TTC549 (cell line): ENCODE measurements around the gene USP7.

Experiments used
- FAIRE-seq: peaks from 2 replicates; lab custom pipeline; 2012; peaks lifted over from hg19 to GRCh38; lab: Jason Lieb, UNC

The USP7 gene

GRCh38 chr16:8899709-8900317, 63.9 kb downstream of the USP7 start:
- FAIRE-seq: no peak

GRCh38 chr16:8898660-8899318, 64.9 kb downstream of the USP7 start:
- FAIRE-seq: no peak

GRCh38 chr16:8894736-8895334, 68.9 kb downstream of the USP7 start:
- no peak for FAIRE-seq

GRCh38 chr16:8893976-8894690, 69.6 kb downstream of the USP7 start:
- FAIRE-seq: no peak

GRCh38 chr16:8893426-8893825, 70.3 kb downstream of the USP7 start:
- no peak for FAIRE-seq

GRCh38 chr16:8892101-8892575, 71.6 kb downstream of the USP7 start:
- no peak for FAIRE-seq

GRCh38 chr16:8890549-8890921, 73.2 kb downstream of the USP7 start:
- FAIRE-seq: no peak

- FAIRE-seq: no peak
Measured at GRCh38 chr16:8889893-8890548, 73.7 kb downstream of the USP7 start.

- no peak for FAIRE-seq
Measured at GRCh38 chr16:8888951-8889892, 74.5 kb downstream of the USP7 start.

GRCh38 chr16:8887952-8888560, 75.7 kb downstream of the USP7 start:
- FAIRE-seq: no peak

- no peak for FAIRE-seq
Measured at GRCh38 chr16:8887431-8887765, 76.3 kb downstream of the USP7 start.

GRCh38 chr16:8886593-8887430, 76.9 kb downstream of the USP7 start:
- no peak for FAIRE-seq

- no peak for FAIRE-seq
Measured at GRCh38 chr16:8885674-8886592, 77.8 kb downstream of the USP7 start.

GRCh38 chr16:8882725-8883377, 80.9 kb downstream of the USP7 start:
- no peak for FAIRE-seq

- no peak for FAIRE-seq
Measured at GRCh38 chr16:8882041-8882617, 81.6 kb downstream of the USP7 start, which contains the start of gene LITAFD. Gene LITAFD (plus strand): TSS chr16:8882351. CDS start chr16:8884356, 2,005 bp downstream.

- no peak for FAIRE-seq
Measured at GRCh38 chr16:8880839-8881510, 82.7 kb downstream of the USP7 start.

- no peak for FAIRE-seq
Measured at GRCh38 chr16:8878523-8878911, 85.2 kb downstream of the USP7 start.
